GM12878 (cell line): Measurements from ENCODE around the gene PDPN. TPM values are rescaled to one million over a fixed set of nuclear protein-coding genes. Genes with fewer than 3 reads are reported as not detected.

Experiments used
- CEBPZ ChIP-seq: fragments of 150-350 bp; IDR thresholded peaks from 2 replicates; pipeline ENCODE4 v1.6.1; 2016; ENCODE audit warnings: low read depth, low read length
- E2F8 ChIP-seq: fragments of 450-650 bp; IDR thresholded peaks from 2 replicates; pipeline ENCODE4 v1.6.1; 2018; ENCODE audit warnings: mild to moderate bottlenecking, low read depth, moderate library complexity; ENCODE audit not compliant: partially characterized antibody
- REST ChIP-seq: IDR thresholded peaks from 2 replicates; pipeline ENCODE4 v1.6.1; 2012; ENCODE audit warnings: mild to moderate bottlenecking, low read depth, low read length
- RFX5 ChIP-seq: IDR thresholded peaks from 2 replicates; pipeline ENCODE4 v1.6.1; 2011; ENCODE audit warnings: low read depth, low read length, improper control_type of control experiment
- polyA plus RNA-seq, 11 experiments: library from polyadenylated mRNA; depleted of rRNA in 4 of 11; unstranded in 6 of 11; stranded (reverse) in 5 of 11; fragments of >200 nt; fragmentation: Nextera tagmentation in 4 of 11; fragmentation: Illumina TruSeq in 1 of 11; extraction: Ambion mirVana in 4 of 11; extraction: Trizol in 1 of 11; gene quantifications; 1 replicate in 1 of 11; 2 replicates in 10 of 11; pipeline versions ENCODE4 v1.2.1 to v1.2.3, GENCODE V29; 2011 to 2016; ENCODE audit warnings: inconsistent platforms in 2 of 11, missing spikeins in 2 of 11, low read depth in 1 of 11
- small RNA-seq: library from RNA; depleted of rRNA; stranded (forward); fragments of <200 nt; gene quantifications from one replicate; pipeline ENCODE3, GENCODE V24; 2014
- total RNA-seq, 4 experiments: library from RNA; depleted of rRNA in 3 of 4; stranded (reverse); fragments of >200 nt in 3 of 4; fragmentation: Illumina TruSeq in 1 of 4; extraction: Trizol in 1 of 4; gene quantifications; 2 replicates each; pipeline versions ENCODE4 v1.2.1 to v1.2.3, GENCODE V29; 2013 to 2021

The PDPN gene
- total and polyA plus RNA-seq, 10 of the 15 experiments (the other 5 are each of a cell fraction or from before 2014, with no cell fraction given): 0.21 TPM; not detected in 9

- no peak for TF ChIP-seq REST
- TF ChIP-seq CEBPZ: no peak
- no peak for TF ChIP-seq RFX5
- TF ChIP-seq E2F8: no peak
- TF ChIP-seq, all 136 proteins: peak for 0
Observed at GRCh38 chr1:13666317-13666716, 82.7 kb downstream of the PDPN start (continued).

Small RNA genes lying within 50 kb of the gene (small RNA-seq; reads per million reads assigned to genes)
- not detected for gene RNA5SP41

Other genes starting within 250 kb of the PDPN start
- gene PRAMEF14, start 236.7 kb upstream of the PDPN start, total RNA-seq (2014; rRNA removed): not detected in 2 replicates
- gene PRAMEF14, start 236.7 kb upstream of the PDPN start, total RNA-seq (2014; rRNA removed; fragmentation: Illumina TruSeq; extraction: Trizol): not detected in 2 replicates
- not detected in 2 replicates for gene PRAMEF14, start 236.7 kb upstream of the PDPN start, total RNA-seq (2021)
- gene PRAMEF14, start 236.7 kb upstream of the PDPN start, polyA plus RNA-seq (2011; rRNA removed): not detected in 2 replicates
- not detected in 2 replicates for gene PRAMEF14, start 236.7 kb upstream of the PDPN start, polyA plus RNA-seq (2014; fragmentation: Illumina TruSeq; extraction: Trizol)
- not detected for gene PRAMEF14, start 236.7 kb upstream of the PDPN start, polyA plus RNA-seq (2014; fragmentation: Nextera tagmentation; extraction: Ambion mirVana)
- not detected in 2 replicates for gene PRAMEF14, start 236.7 kb upstream of the PDPN start, polyA plus RNA-seq (2014; rRNA removed)
- gene PRAMEF14, start 236.7 kb upstream of the PDPN start, polyA plus RNA-seq (2016; fragmentation: Nextera tagmentation; extraction: Ambion mirVana): not detected
- not detected in 2 replicates for gene PRAMEF19, start 211.9 kb upstream of the PDPN start, total RNA-seq (2014; rRNA removed)
- not detected in 2 replicates for gene PRAMEF19, start 211.9 kb upstream of the PDPN start, total RNA-seq (2014; rRNA removed; fragmentation: Illumina TruSeq; extraction: Trizol)
- not detected in 2 replicates for gene PRAMEF19, start 211.9 kb upstream of the PDPN start, total RNA-seq (2021)
- not detected in 2 replicates for gene PRAMEF19, start 211.9 kb upstream of the PDPN start, polyA plus RNA-seq (2011; rRNA removed)
- gene PRAMEF19, start 211.9 kb upstream of the PDPN start, polyA plus RNA-seq (2014; fragmentation: Illumina TruSeq; extraction: Trizol): not detected in 2 replicates
- gene PRAMEF19, start 211.9 kb upstream of the PDPN start, polyA plus RNA-seq (2014; fragmentation: Nextera tagmentation; extraction: Ambion mirVana): not detected
- not detected in 2 replicates for gene PRAMEF19, start 211.9 kb upstream of the PDPN start, polyA plus RNA-seq (2014; rRNA removed)
- gene PRAMEF19, start 211.9 kb upstream of the PDPN start, polyA plus RNA-seq (2016; fragmentation: Nextera tagmentation; extraction: Ambion mirVana): not detected
- gene PRAMEF17, start 194.2 kb upstream of the PDPN start, total RNA-seq (2014; rRNA removed): not detected in 2 replicates
- not detected in 2 replicates for gene PRAMEF17, start 194.2 kb upstream of the PDPN start, total RNA-seq (2014; rRNA removed; fragmentation: Illumina TruSeq; extraction: Trizol)
- gene PRAMEF17, start 194.2 kb upstream of the PDPN start, total RNA-seq (2021): not detected in 2 replicates
- gene PRAMEF17, start 194.2 kb upstream of the PDPN start, polyA plus RNA-seq (2011; rRNA removed): not detected in 2 replicates
- gene PRAMEF17, start 194.2 kb upstream of the PDPN start, polyA plus RNA-seq (2014; fragmentation: Illumina TruSeq; extraction: Trizol): not detected in 2 replicates
- not detected for gene PRAMEF17, start 194.2 kb upstream of the PDPN start, polyA plus RNA-seq (2014; fragmentation: Nextera tagmentation; extraction: Ambion mirVana)
- not detected in 2 replicates for gene PRAMEF17, start 194.2 kb upstream of the PDPN start, polyA plus RNA-seq (2014; rRNA removed)
- gene PRAMEF17, start 194.2 kb upstream of the PDPN start, polyA plus RNA-seq (2016; fragmentation: Nextera tagmentation; extraction: Ambion mirVana): not detected
- not detected in 2 replicates for gene PRAMEF20, start 173.4 kb upstream of the PDPN start, total RNA-seq (2014; rRNA removed)
- not detected in 2 replicates for gene PRAMEF20, start 173.4 kb upstream of the PDPN start, total RNA-seq (2014; rRNA removed; fragmentation: Illumina TruSeq; extraction: Trizol)
- not detected in 2 replicates for gene PRAMEF20, start 173.4 kb upstream of the PDPN start, total RNA-seq (2021)
- not detected in 2 replicates for gene PRAMEF20, start 173.4 kb upstream of the PDPN start, polyA plus RNA-seq (2011; rRNA removed)
- gene PRAMEF20, start 173.4 kb upstream of the PDPN start, polyA plus RNA-seq (2014; fragmentation: Illumina TruSeq; extraction: Trizol): not detected in 2 replicates
- not detected for gene PRAMEF20, start 173.4 kb upstream of the PDPN start, polyA plus RNA-seq (2014; fragmentation: Nextera tagmentation; extraction: Ambion mirVana)
- gene PRAMEF20, start 173.4 kb upstream of the PDPN start, polyA plus RNA-seq (2014; rRNA removed): not detected in 2 replicates
- not detected for gene PRAMEF20, start 173.4 kb upstream of the PDPN start, polyA plus RNA-seq (2016; fragmentation: Nextera tagmentation; extraction: Ambion mirVana)
- not detected in 2 replicates for gene LRRC38, start 69.8 kb upstream of the PDPN start, total RNA-seq (2014; rRNA removed)
- not detected in 2 replicates for gene LRRC38, start 69.8 kb upstream of the PDPN start, total RNA-seq (2014; rRNA removed; fragmentation: Illumina TruSeq; extraction: Trizol)
- not detected in 2 replicates for gene LRRC38, start 69.8 kb upstream of the PDPN start, total RNA-seq (2021)
- not detected in 2 replicates for gene LRRC38, start 69.8 kb upstream of the PDPN start, polyA plus RNA-seq (2011; rRNA removed)
- gene LRRC38, start 69.8 kb upstream of the PDPN start, polyA plus RNA-seq (2014; fragmentation: Illumina TruSeq; extraction: Trizol): not detected in 2 replicates
- not detected for gene LRRC38, start 69.8 kb upstream of the PDPN start, polyA plus RNA-seq (2014; fragmentation: Nextera tagmentation; extraction: Ambion mirVana)
- gene LRRC38, start 69.8 kb upstream of the PDPN start, polyA plus RNA-seq (2014; rRNA removed): not detected in 2 replicates
- not detected for gene LRRC38, start 69.8 kb upstream of the PDPN start, polyA plus RNA-seq (2016; fragmentation: Nextera tagmentation; extraction: Ambion mirVana)
- 13.1 and 14.2 TPM in 2 replicates for gene PRDM2, start 116.4 kb downstream of the PDPN start, total RNA-seq (2014; rRNA removed)
- 21.7 and 24.3 TPM in 2 replicates for gene PRDM2, start 116.4 kb downstream of the PDPN start, total RNA-seq (2014; rRNA removed; fragmentation: Illumina TruSeq; extraction: Trizol)
- gene PRDM2, start 116.4 kb downstream of the PDPN start, total RNA-seq (2021): 45.1 and 56.5 TPM in 2 replicates
- gene PRDM2, start 116.4 kb downstream of the PDPN start, polyA plus RNA-seq (2011; rRNA removed): 26.1 and 26.3 TPM in 2 replicates
- 36.1 and 40.1 TPM in 2 replicates for gene PRDM2, start 116.4 kb downstream of the PDPN start, polyA plus RNA-seq (2014; fragmentation: Illumina TruSeq; extraction: Trizol)
- gene PRDM2, start 116.4 kb downstream of the PDPN start, polyA plus RNA-seq (2014; fragmentation: Nextera tagmentation; extraction: Ambion mirVana): 1 to 10 TPM; 8.4 to 8.6 TPM
- gene PRDM2, start 116.4 kb downstream of the PDPN start, polyA plus RNA-seq (2014; rRNA removed): 25.8 and 30.8 TPM in 2 replicates
- gene PRDM2, start 116.4 kb downstream of the PDPN start, polyA plus RNA-seq (2016; fragmentation: Nextera tagmentation; extraction: Ambion mirVana): 10 to 100 TPM; 19.0 to 25.2 TPM